HepG2 (cell line): ENCODE data around the gene TUBG2. TPM values are rescaled to one million over a fixed set of nuclear protein-coding genes. Genes with fewer than 3 reads are reported as not detected.

ENCODE experiments used
- FIP1L1 ChIP-seq: fragments of 200-400 bp; formaldehyde crosslinking; IDR thresholded peaks from 2 replicates; pipeline ENCODE4 v1.6.1; 2018; ENCODE audit warnings: low read depth, mild to moderate bottlenecking, low read length, moderate library complexity, borderline replicate concordance; ENCODE audit not compliant: insufficient read depth
- GTF3A ChIP-seq: sonication (generic); formaldehyde crosslinking; conservative IDR thresholded peaks from 2 replicates; pipeline ENCODE4 v1.4.0; 2020; ENCODE audit warnings: mild to moderate bottlenecking, missing genetic modification reagents
- KIAA2018 ChIP-seq: sonication (generic); formaldehyde crosslinking; IDR thresholded peaks from 2 replicates; pipeline ENCODE4 v1.5.0; 2020; ENCODE audit warnings: mild to moderate bottlenecking, missing genetic modification reagents, borderline replicate concordance
- MEIS1 ChIP-seq: sonication (generic); formaldehyde crosslinking; IDR thresholded peaks from 2 replicates; pipeline ENCODE4 v1.9.0; 2021; ENCODE audit warnings: mild to moderate bottlenecking, missing genetic modification reagents, moderate library complexity, borderline replicate concordance
- MTA3 ChIP-seq: sonication (generic); formaldehyde crosslinking; IDR thresholded peaks from 2 replicates; pipeline ENCODE4 v1.4.0; 2020; ENCODE audit warnings: missing genetic modification reagents
- RXRA ChIP-seq: sonication (generic); formaldehyde crosslinking; IDR thresholded peaks from 2 replicates; pipeline ENCODE4 v1.5.1; 2020; ENCODE audit warnings: missing genetic modification reagents
- SETDB1 ChIP-seq: sonication (generic); formaldehyde crosslinking; IDR thresholded peaks from 2 replicates; pipeline ENCODE4 v1.5.1; 2020; ENCODE audit warnings: missing genetic modification reagents, mild to moderate bottlenecking, borderline replicate concordance
- ZBTB10 ChIP-seq: sonication (generic); formaldehyde crosslinking; IDR thresholded peaks from 2 replicates; pipeline ENCODE4 v1.4.0; 2020; ENCODE audit warnings: missing genetic modification reagents, borderline replicate concordance
- ZBTB44 ChIP-seq: sonication (generic); formaldehyde crosslinking; IDR thresholded peaks from 2 replicates; pipeline ENCODE4 v1.4.0; 2020; ENCODE audit warnings: missing genetic modification reagents
- ZNF230 ChIP-seq: sonication (generic); formaldehyde crosslinking; IDR thresholded peaks from 2 replicates; pipeline ENCODE4 v1.4.0; 2020; ENCODE audit warnings: mild to moderate bottlenecking, missing genetic modification reagents
- ZNF512 ChIP-seq: sonication (generic); formaldehyde crosslinking; IDR thresholded peaks from 2 replicates; pipeline ENCODE4 v1.4.0; 2020; ENCODE audit warnings: mild to moderate bottlenecking, missing genetic modification reagents
- ZNF660 ChIP-seq: sonication (generic); formaldehyde crosslinking; IDR thresholded peaks from 2 replicates; pipeline ENCODE4 v1.5.1; 2020; ENCODE audit warnings: mild to moderate bottlenecking, low read depth, missing genetic modification reagents, borderline replicate concordance
- ZNF790 ChIP-seq: sonication (generic); formaldehyde crosslinking; IDR thresholded peaks from 2 replicates; pipeline ENCODE4 v1.8.0; 2022; ENCODE audit warnings: missing genetic modification reagents, mild to moderate bottlenecking, borderline replicate concordance
- ZNF792 ChIP-seq: IDR thresholded peaks from 2 replicates; pipeline ENCODE4 v1.6.1; 2016
- polyA plus RNA-seq, 8 experiments: library from polyadenylated mRNA; depleted of rRNA in 3 of 8; stranded (reverse) in 7 of 8; unstranded in 1 of 8; fragments of >200 nt; fragmentation: Illumina TruSeq in 4 of 8; extraction: Trizol in 4 of 8; gene quantifications; 2 replicates each; pipeline versions ENCODE4 v1.2.1 to v1.2.3, GENCODE V29; 2011 to 2016; ENCODE audit warnings: low read depth in 4 of 8, missing spikeins in 1 of 8, mixed read lengths in 1 of 8; ENCODE audit not compliant: insufficient read depth in 1 of 8
- total RNA-seq, 5 experiments: library from RNA; depleted of rRNA; stranded (reverse); fragments of >200 nt; fragmentation: Illumina TruSeq; extraction: Trizol; gene quantifications; 2 replicates each; pipeline ENCODE4 v1.2.3, GENCODE V29; 2016; ENCODE audit warnings: low read depth in 1 of 5

The TUBG2 gene
- total and polyA plus RNA-seq, 2 of the 13 experiments (the other 11 are each of a cell fraction or from before 2014, with no cell fraction given) = 16.0 to 42.3 TPM

GRCh38 chr17:42677012-42677857 is 18.2 kb downstream of the TUBG2 start (continued):
- TF ChIP-seq ZNF790 (CRISPR knock-in tag) (no peak), ZNF792 (no peak), ZBTB44 (CRISPR knock-in tag) (no peak), MTA3 (no peak), KIAA2018 (CRISPR knock-in tag) (no peak), ZNF512 (CRISPR knock-in tag) (no peak), ZBTB10 (CRISPR knock-in tag) (no peak), MEIS1 (CRISPR knock-in tag) (no peak), ZNF230 (CRISPR knock-in tag) (no peak), ZNF660 (CRISPR knock-in tag) (no peak), GTF3A (CRISPR knock-in tag) (no peak), FIP1L1 (no peak), SETDB1 (CRISPR knock-in tag) (no peak), RXRA (CRISPR knock-in tag) (no peak)
